SK-N-MC (cell line): Measurements from ENCODE around the gene BYSL.

Experiments
- EZH2 ChIP-seq: fragments of 200-600 bp; sonication (generic); IDR thresholded peaks from one replicate; pipeline ENCODE4 v1.6.1; 2017; ENCODE audit warnings: antibody characterized with exemption
- POLR2AphosphoS5 ChIP-seq: IDR thresholded peaks from 2 replicates; pipeline ENCODE4 v1.6.1; 2012; ENCODE audit warnings: mild to moderate bottlenecking, low read depth, low read length, borderline replicate concordance

DNA sequence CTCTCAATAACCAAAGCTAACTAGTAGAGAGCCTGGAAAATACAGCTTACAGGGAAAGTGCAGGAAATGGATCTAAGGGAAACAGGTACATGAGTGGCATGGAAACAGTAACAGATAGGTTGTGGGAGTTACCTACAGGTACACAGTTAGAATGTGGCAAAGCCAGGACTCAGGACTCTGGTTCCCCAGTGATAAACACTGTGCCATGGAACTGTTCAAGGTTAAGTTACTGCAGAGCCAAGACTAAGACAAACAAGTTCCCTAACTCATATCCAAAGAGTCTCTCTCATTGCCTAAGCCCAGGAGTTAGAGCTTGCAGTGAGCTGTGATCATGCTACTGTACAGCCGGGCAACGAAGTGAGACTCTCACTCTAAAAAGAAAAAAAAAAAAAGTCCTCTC, 7.0 kb upstream of the BYSL start:
- TF ChIP-seq EZH2 (no peak), POLR2AphosphoS5 (no peak)
